Urothelium cell line (cell line): ENCODE results near the gene LRCOL1.

Source experiments
- DNase-seq: peaks from one replicate; pipeline ENCODE4 v3.0.0; 2011; ENCODE audit warnings: low spot score, mixed read lengths
- FAIRE-seq: peaks from 2 replicates; lab custom pipeline; 2011; peaks lifted over from hg19 to GRCh38; lab: Jason Lieb, UNC

LRCOL1 gene

DNA sequence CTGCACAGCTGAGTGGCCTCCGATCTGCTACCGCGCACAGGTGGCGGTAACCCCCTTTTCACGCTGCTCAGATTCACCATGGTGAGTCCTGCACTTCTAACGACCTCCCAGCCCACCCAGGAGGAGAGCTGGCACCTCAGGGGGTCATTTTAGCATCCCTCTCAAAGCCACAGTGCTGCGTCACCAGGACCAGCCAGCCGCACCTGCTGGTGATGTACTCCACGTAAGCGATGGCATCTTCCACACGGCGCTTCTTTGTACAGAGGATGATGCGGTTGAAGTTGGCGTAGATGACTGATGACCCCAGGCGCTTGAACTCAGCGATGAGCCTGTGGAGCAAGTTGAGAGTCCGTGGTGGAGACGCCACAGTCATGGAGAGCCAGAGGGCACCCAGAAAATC is 27.4 kb upstream of the LRCOL1 start:
- no peak for FAIRE-seq
- no peak for DNase-seq

DNA sequence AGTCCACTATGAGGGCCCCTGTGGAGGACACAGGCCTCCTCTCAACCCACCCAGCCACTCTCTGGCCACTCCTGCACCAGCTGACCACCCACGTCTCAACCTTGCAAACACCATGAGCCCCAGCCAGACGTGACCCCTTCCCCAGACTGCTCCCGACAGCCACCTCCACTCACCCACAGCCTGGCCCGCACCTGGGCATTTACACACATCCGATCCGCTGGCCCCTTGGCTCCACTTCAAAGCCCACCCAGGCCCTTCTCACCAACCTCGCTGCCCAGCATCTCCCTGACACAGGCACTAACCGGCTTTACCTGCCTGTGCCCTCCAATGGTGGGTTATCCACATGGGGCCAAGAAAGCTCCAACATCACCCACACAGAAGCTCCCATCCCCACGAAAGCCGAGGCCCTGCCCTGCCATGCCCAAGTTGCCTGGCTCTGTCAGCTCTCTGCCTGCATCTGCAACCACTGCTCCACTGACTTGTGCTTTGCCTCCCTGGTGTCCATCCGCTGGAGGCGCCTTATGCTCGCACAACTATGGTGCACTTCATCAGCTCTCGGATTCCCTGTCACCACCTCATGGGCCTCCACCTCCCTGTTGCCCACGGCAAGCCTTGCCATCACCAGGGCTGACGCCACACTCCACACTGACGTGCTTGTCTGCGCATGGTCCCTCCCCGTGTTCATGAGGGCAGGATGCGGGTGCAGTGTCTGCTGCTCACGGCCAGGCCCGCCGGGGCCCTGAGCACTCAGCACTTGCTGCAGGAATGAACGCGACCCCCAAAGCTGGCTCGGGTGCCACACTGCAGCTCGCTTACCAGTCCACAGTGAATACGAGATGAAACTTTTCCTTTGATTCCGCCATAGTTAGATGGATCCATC is 24.9 kb upstream of the LRCOL1 start:
- no peak for DNase-seq
- no peak for FAIRE-seq

DNA sequence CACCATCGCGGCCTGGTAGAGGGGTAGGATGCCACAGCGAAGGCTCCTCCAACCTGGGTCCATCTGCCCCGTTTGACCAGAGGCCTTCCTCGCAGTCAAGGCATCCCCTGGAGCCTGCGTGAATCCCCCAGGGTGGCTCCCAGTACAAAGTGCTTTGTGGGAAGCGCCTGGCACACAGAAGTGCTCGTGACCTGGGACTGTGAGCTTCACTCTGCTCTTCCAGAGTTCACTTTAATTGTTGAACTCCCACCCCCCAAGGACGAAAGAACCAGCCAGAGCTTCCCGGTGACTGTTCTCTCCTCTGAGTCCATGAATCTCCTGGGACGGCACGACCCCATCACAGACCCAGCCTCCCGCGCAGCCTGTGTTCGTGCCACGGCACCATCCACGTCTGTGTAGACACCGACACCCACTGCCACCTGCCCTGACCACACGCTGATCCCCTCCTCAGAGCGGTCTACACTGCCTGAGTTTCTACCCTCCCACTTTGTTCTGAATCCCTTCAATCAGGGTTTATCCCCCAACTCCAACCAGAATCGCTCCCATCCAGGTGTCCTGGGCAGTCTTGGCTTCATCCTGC is 24.1 kb upstream of the LRCOL1 start:
- FAIRE-seq = no peak
- DNase-seq = no peak

DNA sequence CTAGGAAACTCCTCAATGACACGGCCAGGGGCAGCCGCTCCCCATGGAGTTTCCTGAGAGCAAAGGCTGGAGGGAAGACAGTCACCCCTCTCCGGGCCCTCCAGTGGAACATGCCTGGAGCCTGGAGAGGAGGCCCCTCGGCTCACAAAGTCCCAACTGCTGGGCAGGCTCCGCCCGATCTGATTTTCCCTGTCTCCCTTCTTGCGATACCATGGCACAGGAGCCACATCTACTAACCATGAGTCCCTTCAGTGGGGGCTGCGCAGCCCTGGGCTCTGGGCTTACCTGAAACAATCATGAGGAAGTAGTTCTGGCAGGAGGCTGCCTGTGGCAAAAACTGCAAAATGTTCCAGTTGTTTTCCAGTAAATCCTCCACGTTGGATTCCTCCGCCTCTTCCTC is 23.5 kb upstream of the LRCOL1 start:
- DNase-seq (no peak), FAIRE-seq (no peak)

DNA sequence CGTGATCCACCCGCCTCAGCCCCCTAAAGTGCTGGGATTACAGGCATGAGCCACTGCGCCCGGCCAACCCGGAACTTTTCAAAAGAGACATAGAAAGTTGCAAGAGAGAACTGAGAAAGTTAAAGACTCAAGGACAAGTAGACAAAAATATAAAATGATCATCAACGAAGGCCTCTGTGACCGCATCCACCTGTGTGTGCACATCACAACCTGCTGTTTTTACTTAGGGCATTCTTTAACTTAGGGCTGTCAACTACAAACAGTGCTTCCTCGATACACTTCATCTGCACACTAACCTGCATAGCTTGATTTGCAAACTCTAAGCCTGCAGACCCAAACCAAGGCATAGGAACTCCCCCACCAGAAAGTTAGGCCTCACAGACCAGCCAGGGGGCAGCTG is 23.0 kb upstream of the LRCOL1 start:
- no peak for DNase-seq
- FAIRE-seq = no peak

DNA sequence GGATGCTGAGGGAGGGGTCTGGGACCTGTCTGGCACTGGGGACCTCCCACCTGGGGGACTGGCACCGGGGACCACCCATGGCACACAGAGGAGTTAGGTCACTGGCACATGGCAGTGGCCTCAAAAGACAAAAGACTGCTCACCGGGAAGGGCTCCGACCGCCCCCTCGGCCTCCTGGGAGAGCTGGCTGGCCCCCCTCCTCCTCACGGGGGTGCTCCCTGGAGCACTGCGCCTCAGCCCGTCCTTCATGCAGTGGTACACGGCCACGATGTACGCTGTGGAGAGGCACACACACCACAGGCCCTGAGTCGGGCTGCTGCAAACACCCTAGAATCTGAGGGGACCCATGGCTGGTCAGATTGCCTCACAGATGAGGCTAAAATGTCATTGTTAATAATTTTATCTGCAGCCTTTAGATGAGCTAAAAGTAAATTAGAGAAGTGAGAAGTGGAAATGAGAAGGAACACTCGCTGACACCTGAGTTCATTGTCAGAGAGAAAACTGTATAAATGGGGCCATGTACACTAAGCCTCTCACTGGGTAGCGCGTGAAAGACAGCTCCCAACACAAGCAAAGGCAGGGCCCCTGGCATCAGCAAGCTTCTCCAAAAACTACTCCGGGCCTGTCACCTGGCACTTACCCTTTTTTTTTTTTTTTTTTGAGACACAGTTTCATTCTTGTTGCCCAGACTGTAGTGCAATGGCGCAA is 22.3 kb upstream of the LRCOL1 start:
- FAIRE-seq = no peak

DNA sequence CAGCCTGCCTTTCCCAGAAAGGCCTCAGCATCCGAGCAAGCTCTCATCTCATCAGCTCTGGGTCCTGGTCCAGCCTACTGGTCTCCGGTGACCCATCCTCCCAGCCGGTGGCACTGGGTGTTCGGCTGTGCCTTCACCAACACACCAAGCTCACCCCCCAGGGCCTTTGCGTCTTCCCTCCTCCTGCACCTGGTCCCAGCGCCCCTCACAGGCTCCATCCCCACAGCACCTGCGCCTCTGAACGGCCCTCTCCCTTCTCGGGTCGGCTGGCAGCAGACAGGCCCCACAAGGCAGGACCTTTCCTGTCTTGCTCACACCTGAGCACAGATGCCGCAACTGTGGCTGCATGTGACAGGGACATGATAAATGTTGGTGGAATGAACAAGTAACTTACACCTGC is 21.3 kb upstream of the LRCOL1 start:
- DNase-seq (no peak), FAIRE-seq (no peak)

More for the DNA sequence above, 22.3 kb upstream of the LRCOL1 start:
- no peak for DNase-seq

DNA sequence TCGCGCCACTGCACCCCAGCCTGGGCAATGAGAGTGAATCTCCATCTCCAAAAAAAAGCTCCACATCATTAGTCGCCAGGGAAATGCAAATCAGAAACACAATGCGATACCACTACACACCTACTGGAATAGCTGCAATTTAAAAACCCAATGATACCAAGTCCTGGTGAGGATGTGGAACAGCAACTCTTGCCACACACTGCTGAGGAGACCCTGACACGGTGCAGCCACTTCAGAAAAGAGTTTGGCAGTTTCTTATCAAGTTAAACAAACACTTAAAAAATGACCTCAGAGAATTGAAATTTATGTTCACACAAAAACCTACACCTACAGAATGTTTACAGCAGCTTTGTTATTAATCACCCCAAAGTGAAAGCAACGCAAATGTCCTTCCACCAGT is 20.3 kb upstream of the LRCOL1 start:
- FAIRE-seq (no peak), DNase-seq (no peak)

DNA sequence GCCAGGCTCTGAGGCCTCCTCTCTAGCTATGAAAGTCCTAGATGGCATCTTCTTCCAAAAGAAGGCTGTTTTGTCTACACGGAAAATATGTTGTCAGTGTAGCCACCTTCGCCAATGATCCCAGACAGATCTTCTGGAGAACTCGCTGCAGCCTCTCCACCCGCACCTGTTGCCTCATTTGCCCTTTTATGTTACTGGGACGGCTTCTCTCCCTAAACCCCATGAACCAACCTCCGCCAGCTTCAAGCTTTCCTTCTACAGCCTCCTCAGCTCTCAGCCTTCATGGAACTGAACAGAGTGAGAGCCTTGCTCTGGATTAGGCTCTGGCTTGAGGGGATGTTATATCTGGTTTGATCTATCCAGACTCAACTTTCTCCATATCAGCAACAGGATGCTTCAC is 18.9 kb upstream of the LRCOL1 start:
- DNase-seq (no peak), FAIRE-seq (no peak)

DNA sequence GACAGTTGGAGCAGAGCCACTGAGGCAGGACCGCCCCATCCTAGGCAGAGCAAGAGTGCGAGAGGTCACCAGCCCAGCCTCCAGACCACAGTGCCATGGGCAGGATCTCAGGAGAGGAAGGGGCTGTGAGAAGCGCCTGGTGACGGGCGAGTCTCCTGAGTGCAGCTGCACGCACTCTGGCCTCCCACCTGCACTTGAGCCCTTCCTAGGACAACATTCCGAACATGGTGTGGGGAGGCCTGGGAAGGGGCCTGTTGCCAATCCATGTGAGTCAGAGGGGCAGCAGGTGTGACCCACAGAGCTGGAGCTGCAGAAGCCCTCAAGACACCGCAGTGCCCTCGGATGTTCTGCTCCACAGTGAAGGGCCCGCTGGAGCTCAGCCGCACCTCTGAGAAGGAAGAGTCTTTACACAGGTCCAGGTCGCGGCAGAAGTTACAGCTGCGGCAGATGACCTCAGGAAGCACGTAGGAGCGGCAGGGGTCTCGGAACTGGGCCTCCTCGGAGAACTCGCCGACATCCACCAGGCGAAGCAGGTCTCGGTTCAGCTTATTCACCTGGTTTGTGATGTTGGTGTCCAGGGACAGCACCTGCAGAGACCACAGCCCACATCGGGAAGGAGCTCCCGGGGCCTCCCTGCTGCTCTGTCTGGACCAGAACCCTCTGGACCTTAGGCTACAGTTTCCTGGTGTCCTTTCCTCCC is 15.5 kb upstream of the LRCOL1 start:
- no peak for FAIRE-seq
- no peak for DNase-seq

DNA sequence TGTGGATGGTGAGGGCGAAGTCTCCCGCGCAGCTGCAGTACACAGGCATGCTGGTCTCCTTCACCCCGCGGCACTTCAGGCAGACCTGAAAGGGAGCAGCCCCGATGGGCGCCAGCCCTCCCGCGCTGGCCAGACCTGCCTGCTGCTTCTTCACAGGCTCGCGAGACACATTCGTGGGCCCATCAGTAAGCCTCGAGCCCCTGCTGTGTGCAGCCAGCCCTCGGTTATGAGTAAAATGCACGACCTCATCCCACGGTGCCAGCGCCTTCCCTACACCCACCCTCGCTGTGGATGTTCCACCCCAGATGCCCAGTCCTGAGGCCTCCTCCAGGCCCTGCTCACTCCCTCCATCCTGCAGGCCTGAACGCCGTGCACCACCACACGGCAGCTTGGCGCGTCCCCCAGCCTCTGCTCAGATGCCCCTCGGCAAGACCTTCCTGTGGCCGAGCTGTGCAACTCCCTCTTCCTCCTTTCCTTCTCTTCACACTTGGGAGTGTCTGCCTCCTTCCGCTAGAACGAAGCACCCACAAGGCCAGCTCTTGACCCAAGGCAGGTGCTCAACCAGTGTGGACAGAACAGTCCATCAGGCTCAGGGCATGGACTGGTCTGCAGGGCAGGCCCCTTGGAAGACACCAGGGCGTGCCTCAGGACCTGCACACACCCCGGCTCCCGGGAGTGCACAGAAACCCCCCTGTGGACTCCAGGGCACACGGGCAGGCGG is 14.7 kb upstream of the LRCOL1 start:
- FAIRE-seq (no peak), DNase-seq (no peak)

DNA sequence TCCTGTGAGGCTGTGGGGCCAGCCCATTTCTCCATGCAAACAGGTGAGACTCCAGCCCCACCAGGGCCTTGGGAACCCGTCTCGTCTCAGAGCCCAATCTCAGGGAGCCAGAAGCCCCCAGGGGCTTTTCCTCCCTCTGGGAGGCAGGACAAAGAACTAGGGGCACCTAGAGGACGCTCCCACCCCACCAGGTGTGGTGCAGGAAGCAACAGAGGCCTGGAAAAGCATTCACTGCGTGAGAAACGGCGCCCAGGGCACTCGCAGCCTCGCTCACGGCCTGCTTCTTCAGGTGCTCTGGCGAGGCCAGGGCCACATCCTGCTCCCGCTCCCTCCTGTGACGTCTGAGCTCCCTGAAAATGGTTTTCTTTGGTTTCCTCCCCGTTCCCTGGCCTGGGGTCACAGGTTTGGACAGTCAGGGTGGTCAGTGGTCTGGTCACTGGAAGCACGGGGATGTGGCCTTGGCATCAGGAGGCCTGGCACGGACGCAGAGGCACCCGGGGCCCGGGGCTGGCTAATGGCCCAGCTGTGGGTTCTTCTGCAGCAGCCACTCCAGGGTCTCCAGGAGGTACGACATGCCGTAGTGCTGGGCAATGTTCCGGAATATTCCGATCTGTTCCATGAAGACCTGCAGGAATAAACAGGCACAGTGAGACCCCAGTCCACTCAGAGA is 13.9 kb upstream of the LRCOL1 start:
- no peak for FAIRE-seq

DNA sequence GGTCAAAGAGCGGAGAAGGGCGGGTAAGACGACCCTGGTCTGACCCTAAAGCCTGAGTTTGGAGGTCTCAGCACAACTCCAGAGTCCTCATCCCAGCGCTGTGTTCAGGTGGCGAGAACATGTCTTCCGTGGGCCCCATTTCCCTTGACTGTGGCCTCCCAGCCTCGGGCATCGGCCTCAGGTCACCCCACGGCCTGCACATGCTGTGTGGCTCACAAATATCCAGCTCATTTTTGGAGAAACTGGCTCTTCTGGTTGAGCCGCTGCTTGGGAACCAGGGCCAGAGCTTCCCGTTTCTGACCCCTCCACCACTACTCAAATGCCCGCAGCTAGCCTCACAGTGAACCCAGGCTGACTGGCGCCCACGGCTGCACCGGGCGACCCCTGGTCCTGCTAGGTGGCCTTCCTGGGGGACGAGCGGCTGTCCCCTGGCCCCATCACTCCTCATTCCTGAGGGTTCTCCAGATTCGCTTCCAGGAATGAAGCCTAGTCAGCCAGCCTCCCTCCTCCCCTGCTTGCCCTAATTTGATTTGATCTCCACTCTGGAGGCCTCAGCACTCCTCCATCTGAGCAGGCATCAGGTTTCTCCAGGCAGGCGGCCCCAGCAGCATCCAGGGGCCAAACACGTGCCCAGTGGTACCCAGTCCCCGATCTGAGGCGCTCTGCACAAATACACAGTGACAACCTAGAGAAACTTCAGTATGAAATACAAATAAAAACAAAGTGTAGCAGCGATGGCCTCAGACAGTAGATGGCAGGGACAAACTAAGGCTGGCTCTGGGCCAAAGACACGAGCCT is 12.9 kb upstream of the LRCOL1 start:
- no peak for FAIRE-seq
- DNase-seq = no peak

More for the DNA sequence above, 13.9 kb upstream of the LRCOL1 start:
- no peak for DNase-seq

DNA sequence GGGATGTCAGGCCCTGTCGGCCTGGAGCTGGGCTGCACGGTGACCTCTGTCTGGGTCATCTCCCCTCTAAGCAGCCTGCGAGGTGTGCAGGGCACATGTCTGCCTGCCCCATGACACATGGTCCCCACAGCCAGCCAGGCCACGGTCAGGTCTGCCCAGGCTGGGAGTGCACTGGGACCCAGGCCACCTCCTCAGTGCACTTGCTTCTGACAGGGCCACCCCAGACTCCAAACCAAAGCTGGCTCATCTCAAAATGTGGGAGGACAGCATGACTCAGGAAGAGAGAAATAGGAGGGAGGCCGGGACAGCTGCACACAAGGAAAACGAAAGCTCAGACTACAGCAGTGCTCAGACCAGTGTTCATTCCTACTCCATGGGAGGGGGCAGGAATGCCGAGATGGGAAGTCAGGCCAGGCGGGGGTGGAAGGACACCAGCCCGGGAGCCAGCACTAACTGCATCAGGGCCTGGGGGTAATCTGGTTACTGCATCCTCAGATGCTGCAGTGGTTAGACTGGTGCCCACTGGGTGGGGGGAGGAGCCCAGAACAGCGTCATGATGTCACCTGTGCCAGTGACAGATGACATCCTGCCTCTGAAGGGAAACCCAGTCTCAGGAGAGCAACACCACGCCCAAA is 12.2 kb upstream of the LRCOL1 start:
- no peak for DNase-seq
- no peak for FAIRE-seq

DNA sequence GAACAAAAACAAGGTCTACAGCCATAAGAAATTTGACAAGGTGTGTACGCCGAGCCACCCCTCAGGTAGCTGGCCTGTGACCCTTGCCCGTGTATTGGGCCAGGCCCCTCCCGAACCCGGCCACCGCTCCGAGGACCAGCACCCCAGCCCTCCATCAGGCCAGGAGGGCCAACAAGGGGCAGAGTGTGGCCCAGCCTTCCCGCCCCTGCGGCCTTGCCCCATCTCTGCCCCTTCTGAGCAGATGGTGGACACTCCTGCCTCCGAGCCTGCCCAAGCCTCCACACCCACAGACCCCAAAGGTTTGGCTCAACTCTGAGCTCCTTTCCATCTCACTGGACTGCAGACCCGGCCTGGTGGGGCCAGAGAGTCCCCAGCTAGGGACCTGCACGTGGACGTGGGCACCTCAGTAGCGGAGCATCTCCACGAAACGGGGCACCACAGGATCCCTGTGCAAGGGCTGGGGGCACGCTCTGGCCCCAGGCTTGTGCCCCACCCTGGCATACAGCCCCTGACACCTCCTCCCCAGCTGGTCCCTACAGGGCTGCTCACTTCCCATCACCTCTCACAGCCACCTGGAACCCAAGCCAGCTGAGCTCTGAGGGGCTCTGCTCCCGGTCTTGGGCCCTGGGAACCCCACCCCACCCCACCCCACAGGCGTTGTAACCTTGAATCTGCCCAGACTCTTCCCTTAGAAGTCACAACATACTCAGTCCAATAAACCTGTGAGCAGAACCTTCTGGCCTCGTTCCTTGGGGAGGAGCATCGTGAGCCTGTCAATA is 11.5 kb upstream of the LRCOL1 start:
- no peak for DNase-seq
- FAIRE-seq = no peak

DNA sequence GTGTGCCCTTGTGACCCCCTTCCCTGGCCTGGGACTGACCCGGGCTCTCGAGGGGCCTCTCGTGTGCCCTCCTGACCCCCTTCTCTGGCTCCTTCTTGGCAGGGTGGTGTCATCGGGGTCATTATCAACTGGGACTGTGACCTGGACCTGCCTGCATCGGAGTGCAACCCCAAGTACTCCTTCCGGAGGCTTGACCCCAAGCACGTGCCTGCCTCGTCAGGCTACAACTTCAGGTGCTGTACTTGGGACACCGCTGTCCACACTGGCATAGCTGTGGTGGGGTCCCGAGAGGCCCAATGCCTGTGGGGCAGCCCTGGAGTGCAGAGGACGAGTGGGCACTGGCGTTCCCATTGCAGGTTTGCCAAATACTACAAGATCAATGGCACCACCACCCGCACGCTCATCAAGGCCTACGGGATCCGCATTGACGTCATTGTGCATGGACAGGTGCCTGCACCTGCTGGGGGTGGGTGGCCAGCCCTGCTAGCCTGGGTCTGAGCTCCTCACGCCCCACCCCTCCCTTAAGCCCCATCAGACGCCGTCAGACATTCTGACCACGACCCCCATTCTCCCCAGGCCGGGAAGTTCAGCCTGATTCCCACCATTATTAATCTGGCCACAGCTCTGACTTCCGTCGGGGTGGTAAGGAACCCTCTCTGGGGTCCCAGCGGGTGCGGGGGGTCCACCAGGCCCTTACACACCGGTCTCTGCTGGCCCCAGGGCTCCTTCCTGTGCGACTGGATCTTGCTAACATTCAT is 10.7 kb upstream of the LRCOL1 start:
- FAIRE-seq (peak; percentile 67), DNase-seq (no peak)

DNA sequence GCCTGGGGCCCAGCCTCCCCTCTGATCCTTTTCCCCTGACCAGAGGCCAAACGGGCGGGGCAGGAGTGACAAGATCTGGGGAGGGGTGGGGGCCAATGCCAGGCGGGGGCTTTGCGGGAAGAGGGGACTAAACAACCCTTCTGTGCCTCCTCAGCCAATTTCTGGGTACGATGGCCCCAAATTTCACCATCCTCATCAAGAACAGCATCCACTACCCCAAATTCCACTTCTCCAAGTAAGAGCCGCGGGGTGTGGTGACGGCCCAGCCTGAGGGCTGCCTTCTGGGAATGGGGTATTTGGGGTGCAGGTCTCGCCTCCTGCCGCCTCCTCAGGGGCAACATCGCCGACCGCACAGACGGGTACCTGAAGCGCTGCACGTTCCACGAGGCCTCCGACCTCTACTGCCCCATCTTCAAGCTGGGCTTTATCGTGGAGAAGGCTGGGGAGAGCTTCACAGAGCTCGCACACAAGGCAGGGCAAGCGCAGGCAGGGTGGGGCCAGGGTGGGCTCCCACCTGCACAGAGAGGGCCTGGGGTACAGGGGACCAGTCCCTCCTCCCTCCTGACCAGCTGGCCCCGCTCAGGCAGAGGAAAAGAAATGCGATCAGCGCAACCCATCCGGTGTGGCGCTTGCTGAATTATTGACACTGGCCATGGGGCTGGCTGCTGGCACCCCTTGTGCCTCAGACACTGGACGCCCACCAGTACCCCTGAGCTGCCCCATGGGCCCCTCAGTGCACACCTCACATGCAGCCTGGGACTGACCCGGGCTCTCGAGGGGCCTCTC is 9.9 kb upstream of the LRCOL1 start:
- FAIRE-seq = no peak
- DNase-seq = no peak
